Fibroblast of lung (primary cell): ENCODE measurements around the gene FNDC3B. TPM values are rescaled to one million over a fixed set of nuclear protein-coding genes. Genes with fewer than 3 reads are reported as not detected.

Source experiments
- DNase-seq, 2 donors: peaks; one replicate each; pipeline versions ENCODE4 v3.0.0 to v3.0.0-alpha.2; 2010; ENCODE audit warnings: low read depth in 2 of 2
- H2AFZ ChIP-seq: 2 replicates; pipeline ENCODE4 v1.5.1; 2012; ENCODE audit warnings: low read length, control low read depth, inconsistent platforms
- H3K27ac ChIP-seq: 2 replicates; pipeline ENCODE4 v1.5.1; 2011; ENCODE audit warnings: low read length, control low read depth; ENCODE audit not compliant: insufficient read depth
- H3K27me3 ChIP-seq: 2 replicates; pipeline ENCODE4 v1.5.1; 2011; ENCODE audit warnings: mild to moderate bottlenecking, low read length; ENCODE audit not compliant: control insufficient read depth, insufficient read depth
- H3K36me3 ChIP-seq: 2 replicates; pipeline ENCODE4 v1.5.1; 2011; ENCODE audit warnings: low read length; ENCODE audit not compliant: control insufficient read depth, insufficient read depth
- H3K4me1 ChIP-seq: 2 replicates; pipeline ENCODE4 v1.5.1; 2011; ENCODE audit warnings: low read length; ENCODE audit not compliant: control insufficient read depth, insufficient read depth; ENCODE audit errors: extremely low read depth
- H3K4me2 ChIP-seq: 2 replicates; pipeline ENCODE4 v1.5.1; 2011; ENCODE audit warnings: low read length, control low read depth; ENCODE audit not compliant: insufficient read depth; ENCODE audit errors: extremely low read depth
- H3K4me3 ChIP-seq, 4 experiments: fragments of 200-600 bp in 1 of 4; sonication (generic) in 1 of 4; replicated peaks in 1 of 4; 2 replicates each; pipeline ENCODE4 v1.5.1; 2011 to 2016; ENCODE audit warnings: low read length in 4 of 4, low read depth in 3 of 4, mild to moderate bottlenecking in 3 of 4, control low read depth in 2 of 4, inconsistent platforms in 1 of 4, mixed read lengths in 1 of 4; ENCODE audit not compliant: insufficient read depth in 1 of 4; ENCODE audit errors: control extremely low read depth in 1 of 4
- H3K79me2 ChIP-seq: 2 replicates; pipeline ENCODE4 v1.5.1; 2012; ENCODE audit warnings: mild to moderate bottlenecking, low read length, inconsistent platforms; ENCODE audit not compliant: control insufficient read depth, insufficient read depth
- H3K9ac ChIP-seq: 2 replicates; pipeline ENCODE4 v1.5.1; 2011; ENCODE audit warnings: mild to moderate bottlenecking, low read length, control low read depth; ENCODE audit not compliant: insufficient read depth
- H3K9me3 ChIP-seq: 2 replicates; pipeline ENCODE4 v1.5.1; 2012; ENCODE audit warnings: low read depth, low read length; ENCODE audit not compliant: control insufficient read depth, insufficient read depth
- H4K20me1 ChIP-seq: 2 replicates; pipeline ENCODE4 v1.5.1; 2011; ENCODE audit warnings: low read length; ENCODE audit not compliant: control insufficient read depth, insufficient read depth; ENCODE audit errors: extremely low read depth
- EZH2 ChIP-seq: IDR thresholded peaks from 2 replicates; pipeline ENCODE4 v1.5.1; 2012; ENCODE audit warnings: low read length, control low read depth, mild to moderate bottlenecking; ENCODE audit errors: missing control alignments
- polyA plus RNA-seq, 2 donors: library from polyadenylated mRNA; depleted of rRNA in 1 of 2; stranded (reverse) in 1 of 2; unstranded in 1 of 2; fragments of >200 nt; gene quantifications; 2 replicates each; pipeline ENCODE4 v1.2.1, GENCODE V29; 2011 to 2012; ENCODE audit warnings: missing spikeins in 1 of 2
- total RNA-seq: library from RNA; depleted of rRNA; stranded (reverse); fragments of >200 nt; gene quantifications from 2 replicates; pipeline ENCODE4 v1.2.1, GENCODE V29; 2014
- TF ChIP-seq, protein P1 (sequence below), 2 donors: IDR thresholded peaks in 1 of 2; conservative IDR thresholded peaks in 1 of 2; 1 replicate in 1 of 2; 2 replicates in 1 of 2; pipeline ENCODE4 v1.5.1; 2011 to 2012; ENCODE audit warnings: low read length in 2 of 2, control low read depth in 1 of 2, inconsistent platforms in 1 of 2, low read depth in 1 of 2, mild to moderate bottlenecking in 1 of 2

Gene FNDC3B
- total and polyA plus RNA-seq, 2 donors (not counting 1 experiment from before 2014, with no cell fraction given), result 26.1 to 76.8 TPM

DNA sequence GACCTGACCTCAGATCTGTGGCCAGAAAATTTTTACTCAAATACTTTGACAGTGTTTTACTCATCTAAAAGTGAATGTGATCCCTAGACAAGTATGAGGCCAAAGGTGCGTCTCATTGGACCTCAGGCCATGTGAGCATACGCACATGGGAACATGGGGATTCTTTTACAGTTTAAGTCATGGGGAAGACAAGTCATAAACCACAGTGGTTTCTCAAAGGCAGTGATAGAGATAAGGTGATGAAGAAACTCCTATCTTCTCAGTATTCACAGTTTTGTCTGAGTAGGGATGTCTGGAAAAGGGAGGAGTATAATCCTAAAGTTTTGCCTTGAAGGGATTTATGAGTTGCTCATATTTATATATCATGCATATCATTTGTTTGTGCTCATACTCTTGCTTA is 173.8 kb downstream of the FNDC3B start:
- H3K9ac ChIP-seq, result no peak overlapping the region
- peaks cover 48% of the 10 kb centered on the region for H3K79me2 ChIP-seq
- peaks cover 5% of the 10 kb centered on the region for H3K4me1 ChIP-seq
- H3K4me3 ChIP-seq, result no peak overlapping the region
- H3K4me2 ChIP-seq, result no peak overlapping the region
- H3K27me3 ChIP-seq, result no peaks in the 10 kb centered on the region
- H3K9me3 ChIP-seq, result no peaks in the 10 kb centered on the region
- H4K20me1 ChIP-seq, result peaks cover 3% of the 10 kb centered on the region
- no peak for TF ChIP-seq EZH2
- TF ChIP-seq, protein P1, sequence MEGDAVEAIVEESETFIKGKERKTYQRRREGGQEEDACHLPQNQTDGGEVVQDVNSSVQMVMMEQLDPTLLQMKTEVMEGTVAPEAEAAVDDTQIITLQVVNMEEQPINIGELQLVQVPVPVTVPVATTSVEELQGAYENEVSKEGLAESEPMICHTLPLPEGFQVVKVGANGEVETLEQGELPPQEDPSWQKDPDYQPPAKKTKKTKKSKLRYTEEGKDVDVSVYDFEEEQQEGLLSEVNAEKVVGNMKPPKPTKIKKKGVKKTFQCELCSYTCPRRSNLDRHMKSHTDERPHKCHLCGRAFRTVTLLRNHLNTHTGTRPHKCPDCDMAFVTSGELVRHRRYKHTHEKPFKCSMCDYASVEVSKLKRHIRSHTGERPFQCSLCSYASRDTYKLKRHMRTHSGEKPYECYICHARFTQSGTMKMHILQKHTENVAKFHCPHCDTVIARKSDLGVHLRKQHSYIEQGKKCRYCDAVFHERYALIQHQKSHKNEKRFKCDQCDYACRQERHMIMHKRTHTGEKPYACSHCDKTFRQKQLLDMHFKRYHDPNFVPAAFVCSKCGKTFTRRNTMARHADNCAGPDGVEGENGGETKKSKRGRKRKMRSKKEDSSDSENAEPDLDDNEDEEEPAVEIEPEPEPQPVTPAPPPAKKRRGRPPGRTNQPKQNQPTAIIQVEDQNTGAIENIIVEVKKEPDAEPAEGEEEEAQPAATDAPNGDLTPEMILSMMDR (conservative IDR thresholded peaks at IDR 0.05 in 1 of 2, IDR thresholded peaks at IDR 0.05 in 1 of 2; ENCODE audit: low read depth in 1 of 2, low read length in 2 of 2), result no peak
- H3K36me3 ChIP-seq, result peaks cover 2% of the 10 kb centered on the region
- DNase-seq, result peak; percentile 54 to 89
- no peak overlapping the region for H3K27ac ChIP-seq
- no peak overlapping the region for H2AFZ ChIP-seq

DNA sequence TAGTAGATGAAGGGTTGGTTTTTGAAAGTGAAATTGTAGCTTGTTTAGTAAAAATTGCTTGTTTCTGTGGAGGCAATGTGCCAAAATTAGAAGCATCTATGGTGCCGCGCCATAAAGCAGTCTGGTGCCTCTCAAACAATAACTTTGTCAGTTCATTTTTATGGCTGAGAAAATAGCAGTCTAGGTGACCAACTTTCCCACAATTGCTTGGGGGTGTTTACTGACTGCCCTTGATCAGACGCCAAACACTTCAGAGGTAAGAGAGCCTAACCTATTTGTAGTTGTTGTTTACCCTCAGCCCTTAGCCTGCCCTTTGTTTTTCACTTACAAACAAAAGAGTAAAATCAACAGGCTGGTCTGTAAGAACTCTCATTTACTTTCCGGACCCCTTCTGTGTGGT is 174.5 kb downstream of the FNDC3B start:
- H2AFZ ChIP-seq, result no peak overlapping the region
- peaks cover 3% of the 10 kb centered on the region for H4K20me1 ChIP-seq
- no peak overlapping the region for H3K9ac ChIP-seq
- peaks cover 47% of the 10 kb centered on the region for H3K79me2 ChIP-seq
- H3K4me3 ChIP-seq, result no peak overlapping the region
- H3K27me3 ChIP-seq, result no peaks in the 10 kb centered on the region
- H3K36me3 ChIP-seq, result no peaks in the 10 kb centered on the region
- H3K9me3 ChIP-seq, result no peaks in the 10 kb centered on the region
- H3K4me2 ChIP-seq, result no peak overlapping the region
- no peak overlapping the region for H3K27ac ChIP-seq
- no peak for DNase-seq
- TF ChIP-seq EZH2, result no peak
- TF ChIP-seq, protein P1 (conservative IDR thresholded peaks at IDR 0.05 in 1 of 2, IDR thresholded peaks at IDR 0.05 in 1 of 2; ENCODE audit: low read depth in 1 of 2, low read length in 2 of 2), result no peak
- peaks cover 10% of the 10 kb centered on the region for H3K4me1 ChIP-seq

DNA sequence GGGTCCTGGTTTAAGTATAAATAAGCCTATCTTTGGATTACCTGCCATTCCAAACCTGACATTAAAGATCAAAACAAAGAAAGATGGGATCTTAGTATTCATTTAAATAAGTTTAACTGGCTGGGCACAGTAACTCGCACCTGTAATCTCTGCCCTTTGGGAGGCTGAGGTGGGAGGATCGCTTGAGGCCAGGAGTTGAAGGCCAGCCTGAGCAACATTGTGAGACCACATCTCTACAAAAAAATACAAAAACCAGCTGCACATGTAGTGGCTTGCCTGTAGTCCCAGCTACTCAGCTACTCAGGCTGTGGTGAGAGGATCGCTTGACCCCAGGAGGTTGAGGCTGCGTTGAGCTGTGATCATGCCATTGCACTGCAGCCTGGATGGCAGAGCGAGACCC is 176.9 kb downstream of the FNDC3B start:
- H3K9me3 ChIP-seq, result no peaks in the 10 kb centered on the region
- H3K36me3 ChIP-seq, result no peaks in the 10 kb centered on the region
- H3K27ac ChIP-seq, result no peak overlapping the region
- DNase-seq, result no peak
- TF ChIP-seq, protein P1 (conservative IDR thresholded peaks at IDR 0.05 in 1 of 2, IDR thresholded peaks at IDR 0.05 in 1 of 2; ENCODE audit: low read depth in 1 of 2, low read length in 2 of 2), result no peak
- TF ChIP-seq EZH2, result no peak
- peaks cover 11% of the 10 kb centered on the region for H3K4me1 ChIP-seq
- no peak overlapping the region for H3K9ac ChIP-seq
- H3K27me3 ChIP-seq, result no peaks in the 10 kb centered on the region
- H4K20me1 ChIP-seq, result peaks cover 3% of the 10 kb centered on the region
- H3K79me2 ChIP-seq, result peaks cover 46% of the 10 kb centered on the region
- no peak overlapping the region for H2AFZ ChIP-seq
- H3K4me2 ChIP-seq, result no peak overlapping the region
- H3K4me3 ChIP-seq, result no peak overlapping the region
